GM06990 (cell line): Measurements from ENCODE around the gene WASF2.

ENCODE experiments used
- DNase-seq: peaks from one replicate; pipeline ENCODE4 v3.0.0-alpha.2; 2011; ENCODE audit not compliant: insufficient read length; ENCODE audit errors: extremely low read depth
- H3K27me3 ChIP-seq: replicated peaks from 2 replicates; pipeline ENCODE4 v1.6.0; 2011; ENCODE audit warnings: low read length; ENCODE audit not compliant: control insufficient read depth, insufficient read depth
- H3K36me3 ChIP-seq: 2 replicates; pipeline ENCODE4 v1.5.1; 2011; ENCODE audit warnings: low read length; ENCODE audit not compliant: control insufficient read depth, insufficient read depth
- H3K4me3 ChIP-seq: replicated peaks from 2 replicates; pipeline ENCODE4 v1.5.1; 2011; ENCODE audit warnings: low read depth, mild to moderate bottlenecking, control low read depth, low read length
- CTCF ChIP-seq: IDR thresholded peaks from 2 replicates; pipeline ENCODE4 v1.5.1; 2011; ENCODE audit warnings: low read length, control low read depth, mild to moderate bottlenecking, inconsistent platforms; ENCODE audit not compliant: insufficient read depth, poor library complexity, severe bottlenecking

WASF2 gene

GRCh38 chr1:27403931-27404330, 86.0 kb downstream of the WASF2 start:
- H3K36me3 ChIP-seq = peaks cover 8% of the 10 kb centered on the region
- DNase-seq = no peak
- H3K4me3 ChIP-seq = no peak overlapping the region
- H3K27me3 ChIP-seq = no peaks in the 10 kb centered on the region
- TF ChIP-seq CTCF = no peak

GRCh38 chr1:27403065-27403726, 86.8 kb downstream of the WASF2 start:
- Histone ChIP-seq H3K27me3 (no peaks in the 10 kb centered on the region), H3K36me3 (peaks cover 5% of the 10 kb centered on the region), H3K4me3 (no peak overlapping the region)
- peak; percentile 57 for TF ChIP-seq CTCF
- peak; percentile 60 for DNase-seq

GRCh38 chr1:27402349-27402754, 87.6 kb downstream of the WASF2 start:
- Histone ChIP-seq H3K4me3 (no peak overlapping the region), H3K36me3 (no peaks in the 10 kb centered on the region; the same call in 1 of the 2 replicates), H3K27me3 (no peaks in the 10 kb centered on the region)
- peak; percentile 39 for TF ChIP-seq CTCF
- no peak for DNase-seq

GRCh38 chr1:27400963-27401341, 89.0 kb downstream of the WASF2 start:
- TF ChIP-seq CTCF = no peak
- Histone ChIP-seq H3K27me3 (no peaks in the 10 kb centered on the region), H3K4me3 (no peak overlapping the region), H3K36me3 (no peaks in the 10 kb centered on the region; the same call in 1 of the 2 replicates)
- DNase-seq = no peak

- Histone ChIP-seq H3K36me3 (no peaks in the 10 kb centered on the region; the same call in 1 of the 2 replicates), H3K27me3 (no peaks in the 10 kb centered on the region), H3K4me3 (no peak overlapping the region)
- TF ChIP-seq CTCF = no peak
- no peak for DNase-seq
Measured at GRCh38 chr1:27400082-27400962, 89.6 kb downstream of the WASF2 start.
